AG09319 (cell line): ENCODE results near the gene EFCAB6.

ENCODE experiments used
- DNase-seq: peaks from one replicate; pipeline ENCODE4 v3.0.0-alpha.2; 2010; ENCODE audit warnings: low read depth; ENCODE audit errors: extremely low read depth
- TF ChIP-seq, protein P1 (sequence below): IDR thresholded peaks from 2 replicates; pipeline ENCODE4 v1.5.1; 2011; ENCODE audit warnings: low read depth, mild to moderate bottlenecking, inconsistent platforms, low read length, moderate library complexity

EFCAB6 gene

GRCh38 chr22:43505423-43505822 lies 306.7 kb downstream of the EFCAB6 start:
- no peak for DNase-seq
- TF ChIP-seq, protein P1, sequence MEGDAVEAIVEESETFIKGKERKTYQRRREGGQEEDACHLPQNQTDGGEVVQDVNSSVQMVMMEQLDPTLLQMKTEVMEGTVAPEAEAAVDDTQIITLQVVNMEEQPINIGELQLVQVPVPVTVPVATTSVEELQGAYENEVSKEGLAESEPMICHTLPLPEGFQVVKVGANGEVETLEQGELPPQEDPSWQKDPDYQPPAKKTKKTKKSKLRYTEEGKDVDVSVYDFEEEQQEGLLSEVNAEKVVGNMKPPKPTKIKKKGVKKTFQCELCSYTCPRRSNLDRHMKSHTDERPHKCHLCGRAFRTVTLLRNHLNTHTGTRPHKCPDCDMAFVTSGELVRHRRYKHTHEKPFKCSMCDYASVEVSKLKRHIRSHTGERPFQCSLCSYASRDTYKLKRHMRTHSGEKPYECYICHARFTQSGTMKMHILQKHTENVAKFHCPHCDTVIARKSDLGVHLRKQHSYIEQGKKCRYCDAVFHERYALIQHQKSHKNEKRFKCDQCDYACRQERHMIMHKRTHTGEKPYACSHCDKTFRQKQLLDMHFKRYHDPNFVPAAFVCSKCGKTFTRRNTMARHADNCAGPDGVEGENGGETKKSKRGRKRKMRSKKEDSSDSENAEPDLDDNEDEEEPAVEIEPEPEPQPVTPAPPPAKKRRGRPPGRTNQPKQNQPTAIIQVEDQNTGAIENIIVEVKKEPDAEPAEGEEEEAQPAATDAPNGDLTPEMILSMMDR = no peak

DNA sequence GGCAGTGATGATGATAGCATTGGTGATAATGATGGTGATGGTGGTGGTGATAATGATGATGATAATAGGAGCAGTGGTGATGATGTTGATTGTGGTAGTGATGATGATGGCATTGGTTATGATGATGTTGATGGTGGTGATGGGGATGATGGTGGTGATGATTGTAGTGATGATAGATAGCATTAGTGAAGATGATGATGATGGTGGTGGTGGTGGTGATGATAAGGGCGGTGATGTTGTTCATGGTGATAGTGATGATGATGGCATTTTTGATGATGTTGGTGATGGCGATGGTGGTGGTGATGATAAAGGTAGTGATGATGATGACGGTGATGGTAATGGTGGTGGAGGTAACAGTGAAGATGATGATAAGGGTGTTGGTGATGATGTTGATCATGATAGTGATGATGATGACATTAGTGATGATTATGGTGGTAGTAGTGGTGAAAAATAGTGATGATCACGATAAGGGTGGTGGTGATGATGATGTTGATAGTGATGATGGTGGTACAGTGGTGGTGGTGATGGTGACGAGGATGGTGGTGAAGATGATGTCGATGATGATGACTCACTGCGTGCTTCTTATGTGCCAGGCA lies 307.3 kb downstream of the EFCAB6 start:
- TF ChIP-seq, protein P1 = no peak
- DNase-seq = no peak

GRCh38 chr22:43504068-43504467 lies 308.0 kb downstream of the EFCAB6 start:
- TF ChIP-seq, protein P1 = no peak
- no peak for DNase-seq

DNA sequence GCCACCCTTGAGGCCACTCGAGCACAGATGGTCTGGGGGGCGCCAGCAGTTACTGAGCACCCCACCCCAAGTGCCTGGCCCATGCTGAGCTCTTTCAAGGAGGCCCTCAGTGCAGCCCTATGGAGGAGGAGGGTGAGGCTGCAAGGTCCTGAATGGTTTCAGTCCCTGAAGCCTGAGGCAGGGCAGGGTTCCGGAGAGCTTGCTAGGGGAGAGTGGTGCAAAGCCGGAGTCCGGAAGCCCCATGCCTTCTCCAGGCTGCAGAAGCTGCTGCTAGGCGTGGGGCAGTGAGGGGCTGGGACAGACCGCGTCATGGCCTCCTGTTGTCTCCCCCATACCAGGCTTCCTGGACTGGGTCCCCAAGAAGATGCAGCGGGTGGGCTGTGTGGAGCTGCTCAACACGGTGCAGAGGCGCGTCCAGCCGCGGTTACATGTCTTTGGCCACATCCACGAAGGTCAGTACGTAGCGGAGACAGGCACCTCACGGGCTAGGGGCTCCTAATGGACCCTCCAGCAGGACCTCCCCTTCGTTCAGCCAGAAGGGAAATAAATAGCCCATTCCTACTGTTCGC lies 309.7 kb downstream of the EFCAB6 start:
- DNase-seq = no peak
- TF ChIP-seq, protein P1 = no peak

GRCh38 chr22:43501878-43502277 lies 310.2 kb downstream of the EFCAB6 start:
- no peak for DNase-seq
- TF ChIP-seq, protein P1 = no peak

- TF ChIP-seq, protein P1 = no peak
- DNase-seq = no peak
These were observed 311.0 kb downstream of the EFCAB6 start for GRCh38 chr22:43500792-43501785.

DNA sequence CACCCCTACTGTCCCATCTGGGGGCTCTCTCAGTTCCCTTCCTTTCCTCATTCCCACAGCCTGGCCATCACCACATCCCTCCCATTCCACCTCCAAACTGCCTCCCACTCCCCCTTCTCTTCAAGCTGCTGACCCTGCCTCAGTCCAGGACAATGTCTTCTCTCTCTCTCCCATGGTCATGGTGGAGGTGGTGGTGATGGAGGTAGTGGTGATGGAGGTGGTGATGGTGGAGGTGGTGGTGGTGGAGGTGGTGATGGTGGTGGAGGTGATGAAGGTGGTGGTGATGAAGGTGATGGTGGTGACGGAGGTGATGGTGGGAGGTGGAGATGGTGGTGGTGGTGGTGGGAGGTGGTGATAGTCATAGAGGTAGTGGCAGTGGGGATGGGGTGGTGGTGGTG lies 313.2 kb downstream of the EFCAB6 start:
- no peak for DNase-seq
- TF ChIP-seq, protein P1 = no peak
